ENCODE results near the gene DDHD1.

- TF ChIP-seq CTCF (IDR thresholded peaks at IDR 0.05; ENCODE audit: insufficient read depth, low read depth, low read length) (no peak), EZH2 (IDR thresholded peaks at IDR 0.05; ENCODE audit: insufficient read depth, low read length) (no peak)
Measured at GRCh38 chr14:53124786-53125185, 28.3 kb downstream of the DDHD1 start.

Data from astrocyte (in vitro differentiated cells and primary cell).